CD4-positive, alpha-beta T cell (primary cell): ENCODE data around the gene SLC26A2. TPM values are rescaled to one million over a fixed set of nuclear protein-coding genes. Genes with fewer than 3 reads are reported as not detected.

Source experiments
- ATAC-seq: fragments of 200-7000 bp; cut with Tn5 transposase; one replicate; pipeline ENCODE4 v1.10.0; 2022; ENCODE audit warnings: mild to moderate bottlenecking; ENCODE audit not compliant: poor library complexity
- CTCF ChIA-PET: fragments of 350-600 bp; sonication (Branson Sonifier 250); formaldehyde crosslinking; loops from one replicate; lab custom pipeline; 2021; ENCODE audit warnings: antibody characterized with exemption, inconsistent platforms; lab: Charles Lee
- POLR2A ChIA-PET: fragments of 350-600 bp; sonication (Branson Sonifier 250); formaldehyde crosslinking; loops from one replicate; lab custom pipeline; 2021; ENCODE audit warnings: antibody characterized with exemption, inconsistent platforms; lab: Charles Lee
- DNase-seq, 14 experiments: peaks; one replicate each; pipeline ENCODE4 v3.0.0-alpha.2; 2013 to 2020; ENCODE audit warnings: mixed read lengths in 2 of 14
- H3K27ac ChIP-seq, 2 donors: one replicate each; pipeline versions ENCODE4 v1.5.1 to v1.7.0; 2013; ENCODE audit warnings: low read length in 2 of 2, low read depth in 1 of 2, mild to moderate bottlenecking in 1 of 2
- H3K27me3 ChIP-seq, 2 experiments: 1 replicate in 1 of 2; 2 replicates in 1 of 2; pipeline versions ENCODE4 v1.6.1 to v1.7.0; 2013; ENCODE audit warnings: low read length in 2 of 2, control low read depth in 1 of 2, mild to moderate bottlenecking in 1 of 2, moderate library complexity in 1 of 2; ENCODE audit not compliant: insufficient read depth in 2 of 2, control insufficient read depth in 1 of 2
- H3K36me3 ChIP-seq: one replicate; pipeline ENCODE4 v1.6.1; 2013; ENCODE audit warnings: low read length, control low read depth; ENCODE audit not compliant: insufficient read depth
- H3K4me1 ChIP-seq: one replicate; pipeline ENCODE4 v1.6.1; 2013; ENCODE audit warnings: low read length, control low read depth; ENCODE audit not compliant: insufficient read depth
- H3K4me3 ChIP-seq: one replicate; pipeline ENCODE4 v1.5.1; 2013; ENCODE audit warnings: mild to moderate bottlenecking, low read length, moderate library complexity
- H3K9me3 ChIP-seq, 2 experiments: 1 replicate in 1 of 2; 2 replicates in 1 of 2; pipeline versions ENCODE4 v1.6.1 to v1.7.0; 2013; ENCODE audit warnings: low read length in 2 of 2, mild to moderate bottlenecking in 2 of 2, control low read depth in 1 of 2, moderate library complexity in 1 of 2; ENCODE audit not compliant: control insufficient read depth in 1 of 2, insufficient read depth in 1 of 2
- H3K27ac Mint-ChIP-seq: one replicate; pipeline ENCODE4 v1.8.0; 2020; ENCODE audit warnings: mixed read lengths
- H3K27me3 Mint-ChIP-seq: one replicate; pipeline ENCODE4 v1.8.0; 2021; ENCODE audit warnings: mixed read lengths
- H3K36me3 Mint-ChIP-seq: one replicate; pipeline ENCODE4 v1.8.0; 2021; ENCODE audit warnings: low read depth, mixed read lengths
- H3K4me1 Mint-ChIP-seq: one replicate; pipeline ENCODE4 v1.8.0; 2021; ENCODE audit warnings: low read depth, mixed read lengths
- H3K4me3 Mint-ChIP-seq: one replicate; pipeline ENCODE4 v1.8.0; 2020; ENCODE audit warnings: mild to moderate bottlenecking, mixed read lengths
- H3K9me3 Mint-ChIP-seq: one replicate; pipeline ENCODE4 v1.8.0; 2020; ENCODE audit warnings: mixed read lengths
- CTCF ChIP-seq: fragments of 200-600 bp; IDR thresholded peaks from one replicate; pipeline ENCODE4 v1.8.0; 2022; ENCODE audit warnings: antibody characterized with exemption, mild to moderate bottlenecking
- intact Hi-C, 2 experiments: fragments of 100-400 bp; cut with DNase I in 1 of 2; cut with micrococcal nuclease in 1 of 2; formaldehyde crosslinking; loops; one replicate each; pipeline versions ENCODE4 v1.15.1 to v1.9.0; 2023 to 2025; cut with DNase I, micrococcal nuclease
- total RNA-seq, 174 experiments: library from RNA in 2 of 174; stranded (reverse) in 2 of 174; gene quantifications; one replicate each; pipeline ENCODE4 v1.2.3 and lab custom pipeline; 2021 to 2026

The SLC26A2 gene
- total RNA-seq, 2 experiments from 2014 or later, result 2.8 to 4.2 TPM

- Histone ChIP-seq H3K36me3 (no peaks in the 10 kb centered on the region), H3K27ac (no peak overlapping the region), H3K4me3 (no peak overlapping the region), H3K27me3 (no peaks in the 10 kb centered on the region), H3K4me1 (no peaks in the 10 kb centered on the region), H3K9me3 (no peaks in the 10 kb centered on the region)
- H3K9me3 Mint-ChIP-seq, result no peaks in the 10 kb centered on the region
- DNase-seq (no peak), ATAC-seq (no peak)
- no peaks in the 10 kb centered on the region for H3K36me3 Mint-ChIP-seq
- POLR2A ChIA-PET, result no interaction called here
- no peak overlapping the region for H3K4me3 Mint-ChIP-seq
- no peak overlapping the region for H3K27ac Mint-ChIP-seq
- H3K4me1 Mint-ChIP-seq, result no peaks in the 10 kb centered on the region
- no peaks in the 10 kb centered on the region for H3K27me3 Mint-ChIP-seq
- intact Hi-C loops, result no loop called here
- TF ChIP-seq CTCF, result no peak
- CTCF ChIA-PET, result no interaction called here
Observed at GRCh38 chr5:149988126-149988525, 27.6 kb downstream of the SLC26A2 start.

- intact Hi-C loops, result loop anchor here (1.0 to 10.0 kb wide), 5 partner anchors 138 to 1606 kb away; partner anchors contain the start of genes FBXO38 (in 1 of the 2) and TCOF1 (in 1 of the 2)
- no peaks in the 10 kb centered on the region for H3K4me1 Mint-ChIP-seq
- H3K36me3 ChIP-seq, result no peaks in the 10 kb centered on the region
- no peak overlapping the region for H3K4me3 ChIP-seq
- peak; percentile 97 for TF ChIP-seq CTCF
- ChIA-PET CTCF (interaction anchor here (0.6 to 2.6 kb wide), 21 partner anchors 9 to 459 kb away, joined by 3 to 26 read pairs (median 5); partner anchors contain the start of genes HMGXB3, RPS14, SLC26A2 and TIGD6), POLR2A (interaction anchor here (1.2 kb wide), 1 partner anchor 156 kb away, joined by 3 read pairs; no protein-coding TSS in a partner anchor)
- H3K4me1 ChIP-seq, result no peaks in the 10 kb centered on the region
- no peaks in the 10 kb centered on the region for H3K27me3 ChIP-seq
- no peaks in the 10 kb centered on the region for H3K27me3 Mint-ChIP-seq
- DNase-seq, result peak; percentile 46 to 83 (median 57)
- peaks cover 10% of the 10 kb centered on the region for H3K36me3 Mint-ChIP-seq
- ATAC-seq, result peak; percentile 94
- no peaks in the 10 kb centered on the region for H3K9me3 Mint-ChIP-seq
- no peak overlapping the region for H3K27ac Mint-ChIP-seq
- no peak overlapping the region for H3K27ac ChIP-seq
- H3K9me3 ChIP-seq, result no peaks in the 10 kb centered on the region
- H3K4me3 Mint-ChIP-seq, result no peak overlapping the region
Observed at GRCh38 chr5:149990518-149991376, 30.2 kb downstream of the SLC26A2 start.

GRCh38 chr5:149993471-149993870 is 32.9 kb downstream of the SLC26A2 start:
- ChIA-PET CTCF (interaction anchor here (1.7 kb wide), 1 partner anchor 159 kb away, joined by 7 read pairs; no protein-coding TSS in a partner anchor), POLR2A (no interaction called here)
- no peaks in the 10 kb centered on the region for H3K9me3 Mint-ChIP-seq
- DNase-seq (no peak), ATAC-seq (no peak)
- no peak for TF ChIP-seq CTCF
- intact Hi-C loops, result loop anchor here in 1 of 2 experiments (5.0 to 10.0 kb wide), 3 partner anchors 141 to 1609 kb away; partner anchors contain the start of genes FBXO38 and TCOF1
- Histone ChIP-seq H3K4me3 (no peak overlapping the region), H3K4me1 (no peaks in the 10 kb centered on the region), H3K27ac (no peak overlapping the region), H3K27me3 (no peaks in the 10 kb centered on the region), H3K9me3 (no peaks in the 10 kb centered on the region), H3K36me3 (no peaks in the 10 kb centered on the region)
- no peak overlapping the region for H3K27ac Mint-ChIP-seq
- no peak overlapping the region for H3K4me3 Mint-ChIP-seq
- H3K4me1 Mint-ChIP-seq, result peaks cover under 1% of the 10 kb centered on the region
- H3K27me3 Mint-ChIP-seq, result no peaks in the 10 kb centered on the region
- peaks cover 12% of the 10 kb centered on the region for H3K36me3 Mint-ChIP-seq
